NCI-H1105 (cell line): ENCODE results near the gene GPATCH8.
A peak's percentile ranks its signal among the peaks of the same experiment; 100 is the strongest.
"Not testable (repeated sequence)": the region's sequence is repeated elsewhere in the genome, so short reads cannot be mapped to it uniquely, and the experiment has no call there.

Source experiments
- DNase-seq: peaks from one replicate; lab custom pipeline; 2025; lab: John Stamatoyannopoulos, UW

Gene GPATCH8

GRCh38 chr17:44503147-44504029 is at the start of gene GPATCH8:
GPATCH8 (minus strand) TSS chr17:44503406; CDS start chr17:44503370, 36 bp downstream.
- DNase-seq = peak; percentile 88

GRCh38 chr17:44552361-44552760 is 49.2 kb upstream of the GPATCH8 start:
- DNase-seq = no peak

- DNase-seq = no peak
Measured at GRCh38 chr17:44549686-44550085, 46.5 kb upstream of the GPATCH8 start.

GRCh38 chr17:44548376-44549230 is 45.4 kb upstream of the GPATCH8 start:
- DNase-seq = no peak

- no peak for DNase-seq
Measured at GRCh38 chr17:44547625-44548267, 44.5 kb upstream of the GPATCH8 start.

GRCh38 chr17:44546671-44547606 is 43.7 kb upstream of the GPATCH8 start:
- DNase-seq = no peak

GRCh38 chr17:44543905-44544523 is 40.8 kb upstream of the GPATCH8 start:
- DNase-seq = no peak

GRCh38 chr17:44543213-44543904 is 40.2 kb upstream of the GPATCH8 start:
- DNase-seq = no peak

GRCh38 chr17:44541884-44542581 is 38.8 kb upstream of the GPATCH8 start:
- DNase-seq = no peak

GRCh38 chr17:44540246-44541084 is 37.3 kb upstream of the GPATCH8 start:
- no peak for DNase-seq

GRCh38 chr17:44539673-44540072 is 36.5 kb upstream of the GPATCH8 start:
- DNase-seq = no peak

GRCh38 chr17:44537922-44538321 is 34.7 kb upstream of the GPATCH8 start:
- not testable (repeated sequence) for DNase-seq

- DNase-seq = no peak
Measured at GRCh38 chr17:44536090-44536953, 33.1 kb upstream of the GPATCH8 start.

- DNase-seq = peak; percentile 78
Measured at GRCh38 chr17:44533533-44534246, 30.5 kb upstream of the GPATCH8 start.

GRCh38 chr17:44530896-44531418 is 27.8 kb upstream of the GPATCH8 start:
- DNase-seq = no peak

GRCh38 chr17:44529864-44530263 is 26.7 kb upstream of the GPATCH8 start:
- no peak for DNase-seq

GRCh38 chr17:44527954-44528353 is 24.7 kb upstream of the GPATCH8 start:
- DNase-seq = no peak
